Ishikawa (cell line): ENCODE measurements around the gene TTC3.

Source experiments
- CEBPB ChIP-seq: IDR thresholded peaks from 2 replicates; pipeline ENCODE4 v1.6.1; 2012
- CREB1 ChIP-seq: IDR thresholded peaks from 2 replicates; pipeline ENCODE4 v1.6.1; 2012; ENCODE audit warnings: low read depth
- EGR1 ChIP-seq: IDR thresholded peaks from 2 replicates; pipeline ENCODE4 v1.6.1; 2012
- EP300 ChIP-seq: IDR thresholded peaks from 2 replicates; pipeline ENCODE4 v1.6.1; 2012; ENCODE audit warnings: borderline replicate concordance
- FOXM1 ChIP-seq: IDR thresholded peaks from 2 replicates; pipeline ENCODE4 v1.6.1; 2012; ENCODE audit warnings: low read depth, borderline replicate concordance
- NFIC ChIP-seq: IDR thresholded peaks from 2 replicates; pipeline ENCODE4 v1.6.1; 2012
- RAD21 ChIP-seq: IDR thresholded peaks from 2 replicates; pipeline ENCODE4 v1.6.1; 2012; ENCODE audit warnings: low read depth
- TAF1 ChIP-seq: IDR thresholded peaks from 2 replicates; pipeline ENCODE4 v1.6.1; 2012; ENCODE audit warnings: low read depth, mild to moderate bottlenecking
- TCF12 ChIP-seq: IDR thresholded peaks from 2 replicates; pipeline ENCODE4 v1.6.1; 2012; ENCODE audit warnings: low read depth
- TEAD4 ChIP-seq: IDR thresholded peaks from 2 replicates; pipeline ENCODE4 v1.6.1; 2012
- YY1 ChIP-seq: IDR thresholded peaks from 2 replicates; pipeline ENCODE4 v1.6.1; 2012; ENCODE audit warnings: low read depth
- ZBTB7A ChIP-seq: IDR thresholded peaks from 2 replicates; pipeline ENCODE4 v1.6.1; 2012; ENCODE audit warnings: low read depth
- TF ChIP-seq, protein P1 (sequence below): IDR thresholded peaks from 2 replicates; pipeline ENCODE4 v1.6.1; 2012
- TF ChIP-seq, protein P2 (sequence below): IDR thresholded peaks from 2 replicates; pipeline ENCODE4 v1.6.1; 2012

DNA sequence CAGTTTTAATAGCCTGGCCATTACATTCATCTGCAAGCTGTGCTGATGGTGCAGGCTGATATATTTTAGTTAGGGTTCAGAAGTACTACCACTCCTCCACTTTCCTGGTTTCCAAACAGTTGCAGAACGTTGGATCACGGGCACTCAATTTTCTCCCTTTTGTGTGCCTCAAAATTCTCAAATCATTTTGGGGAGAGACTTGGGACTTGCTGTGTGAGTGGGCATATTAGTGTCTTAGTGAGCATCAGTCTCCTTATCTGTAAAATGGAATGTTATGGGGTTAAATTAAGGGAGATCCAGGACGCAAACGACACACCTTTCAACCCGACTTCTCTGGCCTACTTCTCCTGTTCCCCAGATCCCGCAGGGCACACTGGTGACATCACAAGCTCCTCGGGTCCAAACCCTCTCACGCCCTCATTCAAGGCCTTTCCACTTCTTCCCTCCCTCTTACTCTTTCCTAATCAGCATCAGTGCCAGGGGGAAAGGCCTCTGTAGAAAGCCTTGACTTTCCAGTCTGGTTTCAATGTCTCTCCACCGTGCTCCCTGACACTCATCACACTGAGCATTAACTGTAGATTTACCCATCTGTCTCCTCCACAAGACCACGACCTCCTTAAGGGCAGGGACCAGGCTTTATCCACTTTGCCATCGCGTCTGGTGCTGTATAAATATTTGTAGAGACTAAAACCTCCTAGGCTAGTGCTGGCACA lies 1.3 kb upstream of the TTC3 start:
- TF ChIP-seq CEBPB (no peak), EP300 (no peak), ZBTB7A (no peak), YY1 (no peak), FOXM1 (no peak), EGR1 (no peak), TAF1 (no peak), RAD21 (no peak), TEAD4 (no peak), CREB1 (no peak), TCF12 (no peak), NFIC (no peak)
- TF ChIP-seq, protein P1, sequence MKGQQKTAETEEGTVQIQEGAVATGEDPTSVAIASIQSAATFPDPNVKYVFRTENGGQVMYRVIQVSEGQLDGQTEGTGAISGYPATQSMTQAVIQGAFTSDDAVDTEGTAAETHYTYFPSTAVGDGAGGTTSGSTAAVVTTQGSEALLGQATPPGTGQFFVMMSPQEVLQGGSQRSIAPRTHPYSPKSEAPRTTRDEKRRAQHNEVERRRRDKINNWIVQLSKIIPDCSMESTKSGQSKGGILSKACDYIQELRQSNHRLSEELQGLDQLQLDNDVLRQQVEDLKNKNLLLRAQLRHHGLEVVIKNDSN = no peak
- TF ChIP-seq, protein P2, sequence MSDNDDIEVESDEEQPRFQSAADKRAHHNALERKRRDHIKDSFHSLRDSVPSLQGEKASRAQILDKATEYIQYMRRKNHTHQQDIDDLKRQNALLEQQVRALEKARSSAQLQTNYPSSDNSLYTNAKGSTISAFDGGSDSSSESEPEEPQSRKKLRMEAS = no peak
